H1 (cell line): Measurements from ENCODE around the gene MRTFB. TPM values are rescaled to one million over a fixed set of nuclear protein-coding genes. Genes with fewer than 3 reads are reported as not detected.
A peak's percentile ranks its signal among the peaks of the same experiment; 100 is the strongest.

ENCODE experiments used
- CTCF ChIA-PET: fragments of 300-600 bp; sonication (Branson Sonifier 250); formaldehyde crosslinking; loops from one replicate; lab custom pipeline; 2021; ENCODE audit not compliant: partially characterized antibody; lab: Charles Lee
- POLR2A ChIA-PET: fragments of 300-600 bp; sonication (Branson Sonifier 250); formaldehyde crosslinking; loops from one replicate; lab custom pipeline; 2021; ENCODE audit warnings: inconsistent platforms; ENCODE audit not compliant: partially characterized antibody; lab: Charles Lee
- DNase-seq, 2 experiments: peaks; one replicate each; pipeline versions ENCODE4 v3.0.0 to v3.0.0-alpha.2; 2010 to 2022; ENCODE audit warnings: low spot score in 2 of 2, low read depth in 1 of 2, mixed read lengths in 1 of 2
- FAIRE-seq: peaks from 2 replicates; lab custom pipeline; 2011; peaks lifted over from hg19 to GRCh38; lab: Jason Lieb, UNC
- H2AFZ ChIP-seq: 2 replicates; pipeline ENCODE4 v1.8.1; 2012; ENCODE audit warnings: low read length, inconsistent platforms
- H2AK5ac ChIP-seq: 2 replicates; pipeline ENCODE4 v1.6.1; 2013; ENCODE audit warnings: low read depth, low read length
- H2BK120ac ChIP-seq: replicated peaks from 2 replicates; pipeline ENCODE3; 2013; ENCODE audit warnings: low read depth, low read length, inconsistent platforms
- H2BK12ac ChIP-seq: 2 replicates; pipeline ENCODE4 v1.6.1; 2013; ENCODE audit warnings: low read depth, low read length
- H2BK15ac ChIP-seq: 2 replicates; pipeline ENCODE4 v1.6.1; 2013; ENCODE audit warnings: low read length
- H2BK20ac ChIP-seq: 2 replicates; pipeline ENCODE4 v1.6.1; 2013; ENCODE audit warnings: low read length
- H2BK5ac ChIP-seq: 2 replicates; pipeline ENCODE4 v1.6.1; 2013; ENCODE audit warnings: low read depth, low read length
- H3K14ac ChIP-seq: 2 replicates; pipeline ENCODE4 v1.6.1; 2013; ENCODE audit warnings: inconsistent platforms; ENCODE audit not compliant: insufficient read length
- H3K18ac ChIP-seq: 2 replicates; pipeline ENCODE4 v1.6.1; 2013; ENCODE audit warnings: low read length; ENCODE audit errors: extremely low read depth
- H3K23ac ChIP-seq: 2 replicates; pipeline ENCODE4 v1.6.1; 2013; ENCODE audit warnings: inconsistent platforms; ENCODE audit not compliant: insufficient read length
- H3K23me2 ChIP-seq: 2 replicates; pipeline ENCODE4 v1.6.1; 2013; ENCODE audit warnings: low read depth, low read length
- H3K27ac ChIP-seq: 2 replicates; pipeline ENCODE4 v1.6.1; 2011; ENCODE audit warnings: low read depth, low read length, inconsistent platforms
- H3K27me3 ChIP-seq, 4 experiments: replicated peaks in 1 of 4; 1 replicate in 1 of 4; 2 replicates in 3 of 4; pipeline versions ENCODE4 v1.6.1 to v1.8.1; 2011 to 2013; ENCODE audit warnings: low read length in 3 of 4, mild to moderate bottlenecking in 3 of 4, inconsistent platforms in 2 of 4, mixed read lengths in 2 of 4, moderate library complexity in 1 of 4; ENCODE audit not compliant: control insufficient read depth in 3 of 4, insufficient read depth in 3 of 4; ENCODE audit errors: extremely low read depth in 1 of 4
- H3K36me3 ChIP-seq, 4 experiments: 2 replicates each; pipeline versions ENCODE4 v1.6.1 to v1.8.1; 2011 to 2013; ENCODE audit warnings: mild to moderate bottlenecking in 4 of 4, low read length in 3 of 4, moderate library complexity in 2 of 4, control low read depth in 1 of 4, inconsistent platforms in 1 of 4; ENCODE audit not compliant: insufficient read depth in 4 of 4, control insufficient read depth in 2 of 4
- H3K4ac ChIP-seq: replicated peaks from 2 replicates; pipeline ENCODE3; 2013; ENCODE audit warnings: low read length, low read depth, mixed read lengths, inconsistent platforms; ENCODE audit not compliant: insufficient read length
- H3K4me1 ChIP-seq, 4 experiments: replicated peaks in 1 of 4; 1 replicate in 1 of 4; 2 replicates in 3 of 4; pipeline versions ENCODE4 v1.6.1 to v1.8.1; 2011 to 2013; ENCODE audit warnings: low read length in 3 of 4, inconsistent platforms in 2 of 4, mixed read lengths in 1 of 4; ENCODE audit not compliant: insufficient read depth in 4 of 4, control insufficient read depth in 3 of 4
- H3K4me2 ChIP-seq, 2 experiments: 2 replicates each; pipeline versions ENCODE4 v1.6.1 to v1.8.1; 2011 to 2013; ENCODE audit warnings: low read depth in 2 of 2, low read length in 2 of 2, control low read depth in 1 of 2, inconsistent platforms in 1 of 2, mild to moderate bottlenecking in 1 of 2; ENCODE audit not compliant: insufficient read depth in 1 of 2
- H3K4me3 ChIP-seq, 4 experiments: fragments of 200-600, 300-600 bp in 1 of 4; sonication (generic), shearing (Covaris generic), sonication (Bioruptor Twin) in 1 of 4; 2 replicates each; pipeline versions ENCODE4 v1.5.1 to v1.8.1; 2011 to 2016; ENCODE audit warnings: low read length in 4 of 4, low read depth in 3 of 4, control low read depth in 2 of 4, inconsistent platforms in 2 of 4, mild to moderate bottlenecking in 2 of 4, mixed read lengths in 1 of 4, moderate library complexity in 1 of 4; ENCODE audit not compliant: insufficient read depth in 2 of 4; ENCODE audit errors: extremely low read depth in 1 of 4
- H3K56ac ChIP-seq: replicated peaks from 2 replicates; pipeline ENCODE3; 2013; ENCODE audit warnings: low read depth, mild to moderate bottlenecking, mixed read lengths, low read length, inconsistent platforms; ENCODE audit not compliant: insufficient read length
- H3K79me1 ChIP-seq: 2 replicates; pipeline ENCODE4 v1.6.1; 2013; ENCODE audit warnings: low read depth, low read length, control low read depth
- H3K79me2 ChIP-seq, 2 experiments: 2 replicates each; pipeline versions ENCODE4 v1.6.1 to v1.8.1; 2012 to 2013; ENCODE audit warnings: low read length in 2 of 2, mild to moderate bottlenecking in 2 of 2, inconsistent platforms in 1 of 2; ENCODE audit not compliant: insufficient read depth in 2 of 2, control insufficient read depth in 1 of 2
- H3K9ac ChIP-seq, 4 experiments: replicated peaks in 1 of 4; 1 replicate in 1 of 4; 2 replicates in 3 of 4; pipeline versions ENCODE4 v1.6.1 to v1.8.1; 2011 to 2013; ENCODE audit warnings: low read depth in 3 of 4, low read length in 3 of 4, control low read depth in 2 of 4, mild to moderate bottlenecking in 2 of 4, moderate library complexity in 2 of 4, inconsistent platforms in 1 of 4; ENCODE audit errors: extremely low read depth in 1 of 4
- H3K9me3 ChIP-seq, 2 experiments: 2 replicates each; pipeline versions ENCODE4 v1.6.1 to v1.8.1; 2012 to 2013; ENCODE audit warnings: mild to moderate bottlenecking in 2 of 2, moderate library complexity in 2 of 2, control low read depth in 1 of 2, inconsistent platforms in 1 of 2, low read depth in 1 of 2, low read length in 1 of 2, mixed read lengths in 1 of 2; ENCODE audit not compliant: insufficient read depth in 2 of 2
- H4K20me1 ChIP-seq, 2 experiments: replicated peaks in 1 of 2; 2 replicates each; pipeline versions ENCODE3 to v1.8.1; 2011 to 2013; ENCODE audit warnings: inconsistent platforms in 2 of 2, low read length in 2 of 2, mild to moderate bottlenecking in 1 of 2; ENCODE audit not compliant: insufficient read depth in 2 of 2, control insufficient read depth in 1 of 2
- H4K5ac ChIP-seq: 2 replicates; pipeline ENCODE4 v1.6.1; 2013; ENCODE audit warnings: low read length, low read depth, mixed read lengths, inconsistent platforms; ENCODE audit not compliant: insufficient read length
- H4K8ac ChIP-seq: 2 replicates; pipeline ENCODE4 v1.8.0; 2013; ENCODE audit warnings: mild to moderate bottlenecking, moderate library complexity, low read length, inconsistent platforms; ENCODE audit not compliant: insufficient read depth; ENCODE audit errors: extremely low read depth
- H4K91ac ChIP-seq: replicated peaks from 2 replicates; pipeline ENCODE3; 2013; ENCODE audit warnings: low read length, mixed read lengths, inconsistent platforms; ENCODE audit not compliant: insufficient read length
- CHD1 ChIP-seq: IDR thresholded peaks from 2 replicates; pipeline ENCODE4 v1.6.1; 2012; ENCODE audit warnings: low read depth, low read length, improper control_type of control experiment
- CTCF ChIP-seq, 3 experiments: IDR thresholded peaks; 1 replicate in 2 of 3; 2 replicates in 1 of 3; pipeline versions ENCODE4 v1.5.1 to v1.6.1; 2011; ENCODE audit warnings: low read length in 3 of 3, mild to moderate bottlenecking in 3 of 3, inconsistent platforms in 2 of 3, low read depth in 1 of 3, moderate library complexity in 1 of 3; ENCODE audit not compliant: insufficient read depth in 1 of 3; ENCODE audit errors: control extremely low read depth in 1 of 3
- RAD21 ChIP-seq, 2 experiments: IDR thresholded peaks in 1 of 2; conservative IDR thresholded peaks in 1 of 2; 2 replicates each; pipeline ENCODE4 v1.6.1; 2011; ENCODE audit warnings: low read depth in 2 of 2, low read length in 2 of 2, improper control_type of control experiment in 1 of 2, inconsistent platforms in 1 of 2, mild to moderate bottlenecking in 1 of 2, moderate library complexity in 1 of 2
- SIRT6 ChIP-seq: IDR thresholded peaks from one replicate; pipeline ENCODE4 v1.7.1; 2012; ENCODE audit warnings: low read length, inconsistent platforms
- TBP ChIP-seq: IDR thresholded peaks from 2 replicates; pipeline ENCODE4 v1.6.1; 2011; ENCODE audit warnings: low read depth, low read length, improper control_type of control experiment
- TEAD4 ChIP-seq: IDR thresholded peaks from 2 replicates; pipeline ENCODE4 v1.6.1; 2012; ENCODE audit warnings: low read depth, low read length, inconsistent platforms, mixed read lengths
- WGBS, 2 experiments: shearing (Covaris generic) in 1 of 2; methylation state at CpG; one replicate each; pipeline versions ENCODE4 v1.1.6 to v1.1.7; 2013 to 2015; ENCODE audit warnings: low lambda C conversion rate in 2 of 2, mixed read lengths in 2 of 2, inconsistent platforms in 1 of 2, low coverage in 1 of 2, missing lambda C conversion rate in 1 of 2; ENCODE audit not compliant: insufficient replicate concordance in 2 of 2, insufficient coverage in 1 of 2, insufficient read length in 1 of 2; ENCODE audit errors: extremely low coverage in 1 of 2, missing lambda C conversion rate in 1 of 2; 5-methylcytosine and 5-hydroxymethylcytosine counted together
- polyA plus RNA-seq, 7 experiments: library from polyadenylated mRNA; depleted of rRNA in 3 of 7; stranded (reverse) in 5 of 7; unstranded in 2 of 7; fragments of >200 nt in 5 of 7; fragments of 200-250 nt in 2 of 7; gene quantifications; 1 replicate in 5 of 7; 2 replicates in 1 of 7; 4 replicates in 1 of 7; pipeline versions ENCODE4 v1.2.1 to v1.2.3, GENCODE V29; 2011 to 2013; ENCODE audit warnings: missing spikeins in 2 of 7, mixed read lengths in 2 of 7
- total RNA-seq: library from RNA; stranded (reverse); fragmentation: NEBNext Ultra II Directional; extraction: Animal tissue kit (Norgen Biotek cat#: 25700); gene quantifications from 2 replicates; pipeline ENCODE4 v1.2.1, GENCODE V29; 2021

The MRTFB gene
- total and polyA plus RNA-seq, 2 of the 8 experiments (the other 6 are each of a cell fraction or from before 2014, with no cell fraction given) = 13.5 to 34.9 TPM

GRCh38 chr16:14249291-14250032, 178.3 kb downstream of the MRTFB start:
- no peak overlapping the region for H3K56ac ChIP-seq
- no peak overlapping the region for H3K4ac ChIP-seq
- no peak overlapping the region for H3K23ac ChIP-seq
- H3K36me3 ChIP-seq = peaks cover 10 to 74% (median 52%) of the 10 kb centered on the region in 4 experiments
- no peak overlapping the region for H4K5ac ChIP-seq
- no peaks in the 10 kb centered on the region for H3K4me1 ChIP-seq
- H3K9ac ChIP-seq = no peak overlapping the region
- no peak overlapping the region for H4K8ac ChIP-seq
- no peak overlapping the region for H2BK120ac ChIP-seq
- no peak overlapping the region for H4K91ac ChIP-seq
- no peaks in the 10 kb centered on the region; the same call in 1 of the 2 replicates for H3K79me1 ChIP-seq
- TF ChIP-seq CTCF (IDR thresholded peaks at IDR 0.05; ENCODE audit: control extremely low read depth in 1 of 3, insufficient read depth in 1 of 3, low read depth in 1 of 3, low read length in 3 of 3) (peak in 2 of 3 experiments; percentile 64 to 74; a peak in 3 of 4 replicates), RAD21 (IDR thresholded peaks at IDR 0.05 in 1 of 2, conservative IDR thresholded peaks at IDR 0.05 in 1 of 2; ENCODE audit: low read depth in 2 of 2, low read length in 2 of 2) (peak; percentile 80 to 85), CHD1 (no peak), SIRT6 (no peak), TEAD4 (0 out of 2 replicates have a peak, but pooled peaks have one; percentile 17), TBP (no peak)
- H2BK20ac ChIP-seq = no peak overlapping the region
- H4K20me1 ChIP-seq = peaks cover 0 to 5% of the 10 kb centered on the region in 2 experiments
- WGBS, 2 experiments = 68% methylated on average over 7 of the region's 7 CpGs; no CpG with 5 or more reads in 1 of the 2 experiments
- H3K23me2 ChIP-seq = no peaks in the 10 kb centered on the region
- no peak overlapping the region for H3K4me3 ChIP-seq
- H3K27ac ChIP-seq = no peak overlapping the region
- no peak overlapping the region for H3K18ac ChIP-seq
- H2BK15ac ChIP-seq = no peak overlapping the region
- no peak overlapping the region for H2AK5ac ChIP-seq
- ChIA-PET CTCF (interaction anchor here (0.5 to 3.6 kb wide), 33 partner anchors 9 to 343 kb away, joined by 3 to 25 read pairs (median 4); partner anchors contain the start of gene ERCC4), POLR2A (no interaction called here)
- H2AFZ ChIP-seq = no peak overlapping the region
- H2BK12ac ChIP-seq = no peak overlapping the region
- no peaks in the 10 kb centered on the region for H3K9me3 ChIP-seq
- H3K14ac ChIP-seq = no peak overlapping the region
- no peak overlapping the region for H3K4me2 ChIP-seq
- no peak overlapping the region for H2BK5ac ChIP-seq
- H3K79me2 ChIP-seq = no peaks in the 10 kb centered on the region
- no peak for FAIRE-seq
- peak in 1 of 2 experiments; percentile 71 for DNase-seq
- H3K27me3 ChIP-seq = no peaks in the 10 kb centered on the region
